ENCODE results near the gene TOGARAM2.

TOGARAM2 gene

GRCh38 chr2:29065068-29065811, 84.1 kb downstream of the TOGARAM2 start:
- DNase-seq (ENCODE audit: low read depth in 2 of 2) = no peak
- TF ChIP-seq, protein P1, sequence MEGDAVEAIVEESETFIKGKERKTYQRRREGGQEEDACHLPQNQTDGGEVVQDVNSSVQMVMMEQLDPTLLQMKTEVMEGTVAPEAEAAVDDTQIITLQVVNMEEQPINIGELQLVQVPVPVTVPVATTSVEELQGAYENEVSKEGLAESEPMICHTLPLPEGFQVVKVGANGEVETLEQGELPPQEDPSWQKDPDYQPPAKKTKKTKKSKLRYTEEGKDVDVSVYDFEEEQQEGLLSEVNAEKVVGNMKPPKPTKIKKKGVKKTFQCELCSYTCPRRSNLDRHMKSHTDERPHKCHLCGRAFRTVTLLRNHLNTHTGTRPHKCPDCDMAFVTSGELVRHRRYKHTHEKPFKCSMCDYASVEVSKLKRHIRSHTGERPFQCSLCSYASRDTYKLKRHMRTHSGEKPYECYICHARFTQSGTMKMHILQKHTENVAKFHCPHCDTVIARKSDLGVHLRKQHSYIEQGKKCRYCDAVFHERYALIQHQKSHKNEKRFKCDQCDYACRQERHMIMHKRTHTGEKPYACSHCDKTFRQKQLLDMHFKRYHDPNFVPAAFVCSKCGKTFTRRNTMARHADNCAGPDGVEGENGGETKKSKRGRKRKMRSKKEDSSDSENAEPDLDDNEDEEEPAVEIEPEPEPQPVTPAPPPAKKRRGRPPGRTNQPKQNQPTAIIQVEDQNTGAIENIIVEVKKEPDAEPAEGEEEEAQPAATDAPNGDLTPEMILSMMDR (IDR thresholded peaks at IDR 0.05; ENCODE audit: low read depth, low read length) = no peak
- no peak overlapping the region for H3K4me3 ChIP-seq (replicated peaks in 1 of 2; ENCODE audit: low read depth in 2 of 2, low read length in 2 of 2)

DNA sequence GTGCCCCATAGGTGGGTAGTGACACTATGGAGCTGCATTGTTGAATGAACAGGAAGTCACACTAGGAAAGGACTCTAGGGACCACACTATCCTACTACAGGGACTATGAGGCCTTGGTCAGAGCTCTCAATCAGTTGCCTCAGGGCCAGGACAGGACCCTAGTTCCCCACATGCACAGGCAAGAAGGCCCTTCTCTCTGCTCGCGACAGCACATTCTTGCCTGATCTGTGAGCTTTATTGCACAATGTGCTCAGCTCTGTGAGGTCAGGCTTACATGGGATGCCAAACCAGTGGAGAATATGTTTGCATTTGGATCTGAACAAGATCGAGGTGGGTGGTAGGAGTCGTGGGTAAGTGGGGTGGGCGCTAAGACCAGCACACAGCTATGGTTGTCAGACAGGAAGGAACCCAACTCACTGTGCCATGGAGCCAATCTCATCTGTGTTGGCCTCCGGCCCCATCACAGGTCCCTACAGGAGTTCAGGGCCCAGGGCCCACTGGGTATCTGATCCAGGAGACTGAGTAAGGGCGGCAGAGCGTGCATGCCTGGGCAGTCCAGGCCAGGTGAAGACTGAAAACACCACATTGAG, 85.3 kb downstream of the TOGARAM2 start:
- H3K4me3 ChIP-seq (replicated peaks in 1 of 2; ENCODE audit: low read depth in 2 of 2, low read length in 2 of 2) = no peak overlapping the region
- peak; percentile 44 to 67 for DNase-seq (ENCODE audit: low read depth in 2 of 2)
- TF ChIP-seq, protein P1 (IDR thresholded peaks at IDR 0.05; ENCODE audit: low read depth, low read length) = no peak

DNA sequence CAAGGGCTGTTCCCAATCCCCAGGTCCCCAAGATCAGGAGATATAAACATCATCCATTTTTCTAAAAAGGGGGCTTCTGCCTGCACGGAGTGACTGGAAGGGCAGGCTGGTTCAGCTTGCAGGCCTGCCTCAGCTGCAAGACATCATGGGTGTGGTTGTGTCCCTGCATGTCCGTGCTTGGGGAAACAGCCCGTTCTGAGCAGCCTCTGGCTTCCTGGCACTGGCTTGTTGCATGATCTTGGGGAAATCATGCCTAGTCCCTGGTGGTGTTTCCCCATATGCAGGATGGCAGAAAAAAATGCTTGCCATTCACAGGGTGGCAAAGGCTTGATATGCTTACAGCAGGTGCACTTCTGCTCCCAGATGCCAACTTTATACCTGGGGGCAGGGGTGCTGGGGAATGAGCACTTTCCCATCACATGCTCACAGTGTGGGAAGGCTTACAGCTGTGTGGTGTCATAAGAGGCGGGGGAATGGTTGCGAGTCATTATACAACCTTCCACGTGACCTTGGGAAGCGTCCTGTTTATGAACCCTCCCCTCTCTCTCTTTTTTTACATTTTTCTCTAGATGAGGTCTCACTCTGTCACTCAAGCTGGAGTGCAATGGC, 86.0 kb downstream of the TOGARAM2 start:
- TF ChIP-seq, protein P1 (IDR thresholded peaks at IDR 0.05; ENCODE audit: low read depth, low read length) = no peak
- H3K4me3 ChIP-seq (replicated peaks in 1 of 2; ENCODE audit: low read depth in 2 of 2, low read length in 2 of 2) = no peak overlapping the region
- no peak for DNase-seq (ENCODE audit: low read depth in 2 of 2)

DNA sequence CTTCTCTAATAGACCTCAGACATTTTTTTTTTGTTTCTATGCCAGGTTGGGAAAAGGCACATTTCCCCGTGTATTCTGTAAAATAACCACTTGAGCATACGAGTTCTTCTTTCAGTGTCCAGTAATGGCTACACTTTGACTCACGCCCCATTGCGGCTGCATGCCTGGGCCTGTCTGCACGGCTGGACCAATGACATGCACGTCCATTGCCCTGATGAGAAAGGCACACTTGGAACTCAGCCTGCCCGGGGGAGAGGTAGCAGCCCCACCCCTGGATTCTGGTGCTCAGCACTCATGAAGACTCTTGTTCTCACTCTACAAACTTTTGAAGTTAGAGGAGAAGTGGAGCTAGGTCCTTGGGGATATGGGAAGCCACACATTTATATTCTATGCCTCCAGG, 87.4 kb downstream of the TOGARAM2 start:
- no peak for DNase-seq (ENCODE audit: low read depth in 2 of 2)
- no peak overlapping the region for H3K4me3 ChIP-seq (replicated peaks in 1 of 2; ENCODE audit: low read depth in 2 of 2, low read length in 2 of 2)
- TF ChIP-seq, protein P1 (IDR thresholded peaks at IDR 0.05; ENCODE audit: low read depth, low read length) = no peak

DNA sequence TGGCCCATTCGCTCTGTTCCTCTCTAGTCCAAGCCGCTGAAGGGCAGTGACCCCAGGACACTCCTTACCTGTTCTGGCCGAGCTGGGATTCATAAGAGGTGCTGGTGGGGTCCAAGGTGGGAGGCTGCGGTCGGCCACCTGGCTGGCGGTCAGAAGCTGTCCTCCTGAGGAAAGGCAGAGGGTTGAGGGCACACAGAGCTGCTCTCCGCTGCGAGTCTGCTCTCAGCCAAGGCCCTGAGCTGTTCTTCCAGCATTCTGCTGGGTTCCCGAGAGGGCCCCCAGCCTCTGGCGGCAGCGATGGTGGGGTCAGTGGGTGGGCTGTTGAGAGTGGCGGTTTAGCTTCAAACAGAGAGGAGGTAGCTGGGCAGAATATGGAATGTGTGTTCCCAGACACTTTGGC, 89.4 kb downstream of the TOGARAM2 start:
- no peak for DNase-seq (ENCODE audit: low read depth in 2 of 2)
- no peak overlapping the region for H3K4me3 ChIP-seq (replicated peaks in 1 of 2; ENCODE audit: low read depth in 2 of 2, low read length in 2 of 2)
- TF ChIP-seq, protein P1 (IDR thresholded peaks at IDR 0.05; ENCODE audit: low read depth, low read length) = no peak

GRCh38 chr2:29071032-29071975, 90.2 kb downstream of the TOGARAM2 start:
- TF ChIP-seq, protein P1 (IDR thresholded peaks at IDR 0.05; ENCODE audit: low read depth, low read length) = no peak
- DNase-seq (ENCODE audit: low read depth in 2 of 2) = no peak

More at GRCh38 chr2:29071032-29071975, 90.2 kb downstream of the TOGARAM2 start:
- no peak overlapping the region for H3K4me3 ChIP-seq (replicated peaks in 1 of 2; ENCODE audit: low read depth in 2 of 2, low read length in 2 of 2)
